HCT116 (cell line): Measurements from ENCODE around the gene SGK1. TPM values are rescaled to one million over a fixed set of nuclear protein-coding genes. Genes with fewer than 3 reads are reported as not detected.

ENCODE experiments used
- ATAC-seq: fragments of 200-7000 bp; cut with Tn5 transposase; 2 replicates; pipeline ENCODE4 v1.9.1; 2020; ENCODE audit warnings: mild to moderate bottlenecking, moderate library complexity
- BruUV-seq: library from RNA; stranded (reverse); fragments of 400-500 nt; replicated peaks from 2 replicates; lab custom pipeline; 2021; lab: Mats Ljungman, UMichigan
- CTCF ChIA-PET: fragments of 300-600 bp; sonication (Branson Sonifier 250); formaldehyde crosslinking; loops from one replicate; lab custom pipeline; 2021; ENCODE audit warnings: antibody characterized with exemption; lab: Charles Lee
- POLR2A ChIA-PET: fragments of 300-600, 350-600 bp; sonication (Branson Sonifier 250); formaldehyde crosslinking; loops from one replicate; lab custom pipeline; 2021; ENCODE audit warnings: antibody characterized with exemption; lab: Charles Lee
- RAD21 ChIA-PET, 2 experiments: fragments of 300-600 bp; sonication (Branson Sonifier 250); formaldehyde crosslinking; loops; one replicate each; lab custom pipeline; 2023; ENCODE audit warnings: low total read pairs in 2 of 2; ENCODE audit not compliant: uncharacterized antibody in 2 of 2, unreplicated experiment in 2 of 2, low non-redundant PET in 1 of 2; lab: Charles Lee
- DNase-seq: peaks from one replicate; pipeline ENCODE4 v3.0.0-alpha.2; 2010; ENCODE audit warnings: low read depth, low spot score
- H2AFZ ChIP-seq: fragments of 200-600 bp; shearing (Covaris generic), sonication (generic); 2 replicates; pipeline ENCODE4 v1.6.1; 2017; ENCODE audit warnings: low read depth, mixed run types, mixed read lengths, antibody characterized with exemption, low read length; ENCODE audit not compliant: poor library complexity, severe bottlenecking
- H3K27ac ChIP-seq: 2 replicates; pipeline ENCODE4 v1.5.1; 2012; ENCODE audit warnings: low read depth, low read length
- H3K27me3 ChIP-seq: fragments of 200-600 bp; sonication (generic); 2 replicates; pipeline ENCODE4 v1.6.1; 2016; ENCODE audit warnings: mixed run types, low read length, mixed read lengths; ENCODE audit not compliant: insufficient read depth
- H3K36me3 ChIP-seq, 2 experiments: fragments of 200-500 bp in 1 of 2; fragments of 200-600 bp in 1 of 2; sonication (Bioruptor generic) in 1 of 2; sonication (generic) in 1 of 2; 2 replicates each; pipeline versions ENCODE4 v1.5.1 to v1.6.1; 2014 to 2016; ENCODE audit warnings: low read length in 2 of 2, inconsistent platforms in 1 of 2, mixed read lengths in 1 of 2, mixed run types in 1 of 2; ENCODE audit not compliant: insufficient read depth in 2 of 2, control insufficient read depth in 1 of 2
- H3K4me1 ChIP-seq, 2 experiments: fragments of 200-600 bp in 1 of 2; sonication (generic) in 1 of 2; 2 replicates each; pipeline versions ENCODE4 v1.5.1 to v1.6.1; 2012 to 2017; ENCODE audit warnings: low read length in 2 of 2, inconsistent platforms in 1 of 2, mild to moderate bottlenecking in 1 of 2, mixed read lengths in 1 of 2, mixed run types in 1 of 2, moderate library complexity in 1 of 2; ENCODE audit not compliant: insufficient read depth in 2 of 2, control insufficient read depth in 1 of 2
- H3K4me2 ChIP-seq: fragments of 200-600 bp; sonication (generic); 2 replicates; pipeline ENCODE4 v1.6.1; 2017; ENCODE audit warnings: mixed run types, low read length, mixed read lengths
- H3K4me3 ChIP-seq, 2 experiments: fragments of 200-600 bp in 1 of 2; sonication (generic) in 1 of 2; replicated peaks in 1 of 2; 2 replicates each; pipeline ENCODE4 v1.5.1; 2011 to 2016; ENCODE audit warnings: low read length in 2 of 2, control low read depth in 1 of 2, low read depth in 1 of 2, mild to moderate bottlenecking in 1 of 2, mixed read lengths in 1 of 2, mixed run types in 1 of 2
- H3K79me2 ChIP-seq: fragments of 200-600 bp; sonication (generic); 2 replicates; pipeline ENCODE4 v1.6.1; 2017; ENCODE audit warnings: mild to moderate bottlenecking, mixed run types, low read length, moderate library complexity, mixed read lengths; ENCODE audit not compliant: insufficient read depth
- H3K9ac ChIP-seq: fragments of 200-600 bp; sonication (generic); 2 replicates; pipeline ENCODE4 v1.6.1; 2016; ENCODE audit warnings: low read length, mixed read lengths
- H3K9me2 ChIP-seq: fragments of 200-600 bp; sonication (generic), shearing (Covaris generic); 2 replicates; pipeline ENCODE4 v1.6.1; 2017; ENCODE audit warnings: mixed run types, mild to moderate bottlenecking, moderate library complexity; ENCODE audit not compliant: insufficient read depth
- H3K9me3 ChIP-seq, 2 experiments: fragments of 200-500 bp in 1 of 2; fragments of 200-600 bp in 1 of 2; sonication (Bioruptor generic) in 1 of 2; sonication (generic) in 1 of 2; 2 replicates each; pipeline ENCODE4 v1.6.1; 2014 to 2017; ENCODE audit warnings: low read length in 2 of 2, mixed read lengths in 2 of 2, inconsistent platforms in 1 of 2, low read depth in 1 of 2, mild to moderate bottlenecking in 1 of 2, mixed run types in 1 of 2, moderate library complexity in 1 of 2; ENCODE audit not compliant: control insufficient read depth in 1 of 2, insufficient read depth in 1 of 2
- H4K20me1 ChIP-seq: fragments of 200-600 bp; sonication (generic), shearing (Covaris generic); 2 replicates; pipeline ENCODE4 v1.6.1; 2017; ENCODE audit warnings: mixed run types, mild to moderate bottlenecking, moderate library complexity; ENCODE audit not compliant: insufficient read depth
- CEBPB ChIP-seq: IDR thresholded peaks from 2 replicates; pipeline ENCODE4 v1.6.1; 2012; ENCODE audit warnings: low read depth
- EGR1 ChIP-seq: IDR thresholded peaks from 2 replicates; pipeline ENCODE4 v1.6.1; 2012; ENCODE audit warnings: low read depth
- ELF1 ChIP-seq: IDR thresholded peaks from 2 replicates; pipeline ENCODE4 v1.6.1; 2012; ENCODE audit warnings: low read depth, borderline replicate concordance
- EZH2 ChIP-seq: fragments of 200-600 bp; sonication (generic); IDR thresholded peaks from 2 replicates; pipeline ENCODE4 v1.6.1; 2017; ENCODE audit warnings: antibody characterized with exemption, mixed run types
- EZH2phosphoT487 ChIP-seq: fragments of 200-600 bp; IDR thresholded peaks from 2 replicates; pipeline ENCODE4 v1.6.1; 2018; ENCODE audit warnings: antibody characterized with exemption, borderline replicate concordance
- FOSL1 ChIP-seq: IDR thresholded peaks from 2 replicates; pipeline ENCODE4 v1.6.1; 2012; ENCODE audit warnings: low read depth
- MAX ChIP-seq: IDR thresholded peaks from 2 replicates; pipeline ENCODE4 v1.6.1; 2012
- POLR2A ChIP-seq: IDR thresholded peaks from 2 replicates; pipeline ENCODE4 v1.7.0; 2011; ENCODE audit warnings: borderline replicate concordance; ENCODE audit not compliant: insufficient read depth, insufficient read length; ENCODE audit errors: extremely low read depth
- RAD21 ChIP-seq: IDR thresholded peaks from 2 replicates; pipeline ENCODE4 v1.6.1; 2012; ENCODE audit warnings: low read depth, mild to moderate bottlenecking
- REST ChIP-seq: IDR thresholded peaks from 2 replicates; pipeline ENCODE4 v1.6.1; 2012; ENCODE audit warnings: low read depth
- SIN3A ChIP-seq: IDR thresholded peaks from 2 replicates; pipeline ENCODE4 v1.6.1; 2012; ENCODE audit warnings: low read depth
- SP1 ChIP-seq: IDR thresholded peaks from 2 replicates; pipeline ENCODE4 v1.6.1; 2012; ENCODE audit warnings: low read depth
- SRF ChIP-seq: IDR thresholded peaks from 2 replicates; pipeline ENCODE4 v1.6.1; 2012; ENCODE audit warnings: low read depth
- TCF7L2 ChIP-seq: IDR thresholded peaks from 2 replicates; pipeline ENCODE4 v1.7.0; 2011; ENCODE audit warnings: borderline replicate concordance, inconsistent platforms; ENCODE audit not compliant: insufficient read depth, insufficient read length; ENCODE audit errors: extremely low read depth
- ZFX ChIP-seq: fragments of 450-650 bp; IDR thresholded peaks from 2 replicates; pipeline ENCODE4 v1.6.1; 2017
- ZNF274 ChIP-seq: fragments of 200-500 bp; sonication (Bioruptor generic); IDR thresholded peaks from 2 replicates; pipeline ENCODE4 v1.6.1; 2014; ENCODE audit warnings: mild to moderate bottlenecking, low read depth, low read length, inconsistent platforms
- intact Hi-C: fragments of 100-400 bp; cut with micrococcal nuclease; formaldehyde crosslinking; loops from 2 replicates; pipeline ENCODE4 v1.10.0; 2022
- total RNA-seq: library from RNA; stranded (reverse); gene quantifications from one replicate; pipeline ENCODE4 v1.2.1, GENCODE V29; 2021; ENCODE audit not compliant: unreplicated experiment

The SGK1 gene
- total RNA-seq, 1 experiment from 2014 or later: 4.5 TPM

- H3K4me1 ChIP-seq: peaks cover 8 to 9% of the 10 kb centered on the region in 2 experiments
- no peaks in the 10 kb centered on the region for H3K79me2 ChIP-seq
- H3K27me3 ChIP-seq: no peaks in the 10 kb centered on the region
- no peaks in the 10 kb centered on the region for H4K20me1 ChIP-seq
- H3K9ac ChIP-seq: no peak overlapping the region
- H3K9me3 ChIP-seq: no peaks in the 10 kb centered on the region
- H3K4me3 ChIP-seq: no peak overlapping the region
- DNase-seq: no peak
- POLR2A ChIA-PET: no interaction called here
- H3K9me2 ChIP-seq: no peaks in the 10 kb centered on the region
- CTCF ChIA-PET: no interaction called here
- RAD21 ChIA-PET: no interaction called here
- no peak overlapping the region for H3K4me2 ChIP-seq
- H3K27ac ChIP-seq: no peak overlapping the region
- H2AFZ ChIP-seq: no peak overlapping the region
- peaks cover 0 to 5% of the 10 kb centered on the region in 2 experiments; a peak in 1 of 4 replicates for H3K36me3 ChIP-seq
- intact Hi-C loops: loop anchor here (5.0 to 10.0 kb wide), 2 partner anchors 363 to 1011 kb away; partner anchors contain the start of gene MYB
- ATAC-seq: no peak
- TF ChIP-seq ZNF274 (no peak), EZH2phosphoT487 (no peak), FOSL1 (no peak), EZH2 (no peak), CEBPB (no peak), SIN3A (no peak), SRF (no peak)
- TF ChIP-seq, all 23 proteins: peak for 0
- no TSS peak for BruUV-seq
Observed at GRCh38 chr6:134171517-134171916, 146.4 kb downstream of the SGK1 start.

GRCh38 chr6:134170844-134171243 is 147.1 kb downstream of the SGK1 start:
- BruUV-seq: no TSS peak
- RAD21 ChIA-PET: no interaction called here
- no peak overlapping the region for H2AFZ ChIP-seq
- ATAC-seq (no peak), DNase-seq (no peak)
- H3K4me1 ChIP-seq: peaks cover 4 to 5% of the 10 kb centered on the region in 2 experiments; a peak in 3 of 4 replicates
- H3K4me3 ChIP-seq: no peak overlapping the region
- H3K4me2 ChIP-seq: no peak overlapping the region
- no peaks in the 10 kb centered on the region for H3K79me2 ChIP-seq
- H3K27ac ChIP-seq: no peak overlapping the region
- POLR2A ChIA-PET: no interaction called here
- no peaks in the 10 kb centered on the region for H3K9me2 ChIP-seq
- peaks cover 0 to 5% of the 10 kb centered on the region in 2 experiments; a peak in 1 of 4 replicates for H3K36me3 ChIP-seq
- H4K20me1 ChIP-seq: no peaks in the 10 kb centered on the region
- intact Hi-C loops: loop anchor here (5.0 to 10.0 kb wide), 2 partner anchors 364 to 1011 kb away; partner anchors contain the start of gene MYB
- no peaks in the 10 kb centered on the region for H3K9me3 ChIP-seq
- H3K27me3 ChIP-seq: no peaks in the 10 kb centered on the region
- no peak overlapping the region for H3K9ac ChIP-seq
- CTCF ChIA-PET: no interaction called here
- TF ChIP-seq EGR1: no peak
- no peak for TF ChIP-seq SRF
- no peak for TF ChIP-seq ZFX
- TF ChIP-seq ELF1: no peak
- no peak for TF ChIP-seq EZH2
- no peak for TF ChIP-seq TCF7L2
- TF ChIP-seq RAD21: no peak
- no peak for TF ChIP-seq ZNF274
- no peak for TF ChIP-seq MAX
- no peak for TF ChIP-seq FOSL1
- TF ChIP-seq SIN3A: no peak
- no peak for TF ChIP-seq REST
- no peak for TF ChIP-seq POLR2A
- TF ChIP-seq SP1: no peak
